Measurements from ENCODE around the gene PFN4. TPM values are rescaled to one million over a fixed set of nuclear protein-coding genes. Genes with fewer than 3 reads are reported as not detected.

PFN4 gene
- total RNA-seq, 4 donors from 2014 or later: 1.0 TPM; not detected in 3

- under 1% methylated on average over 37 of the region's 41 CpGs for WGBS
- no peak for TF ChIP-seq POLR2A (IDR thresholded peaks at IDR 0.05)
- no peak for TF ChIP-seq CTCF (IDR thresholded peaks at IDR 0.05)
- TF ChIP-seq EP300 (IDR thresholded peaks at IDR 0.05): no peak
- TF ChIP-seq POLR2AphosphoS5 (IDR thresholded peaks at IDR 0.05): no peak
- peaks cover 27% of the 10 kb centered on the region for H3K4me1 ChIP-seq
- no peaks in the 10 kb centered on the region for H3K9me3 ChIP-seq
- peaks cover 37% of the 10 kb centered on the region for H3K36me3 ChIP-seq
- DNase-seq (ENCODE audit: low spot score in 2 of 2): peak in 1 of 2 donors; percentile 79
- no peaks in the 10 kb centered on the region for H3K27me3 ChIP-seq
- H3K27ac ChIP-seq: peak overlapping the region; percentile 96
- peak overlapping the region; percentile 80 for H3K4me3 ChIP-seq
Measured at GRCh38 chr2:24076849-24077534, 46.1 kb downstream of the PFN4 start.

- Histone ChIP-seq H3K9me3 (no peaks in the 10 kb centered on the region), H3K4me3 (peak within 1 kb of the TSS; percentile 80), H3K27me3 (no peaks in the 10 kb centered on the region), H3K4me1 (peaks cover 27% of the 10 kb centered on the region), H3K36me3 (peaks cover 37% of the 10 kb centered on the region), H3K27ac (peak within 1 kb of the TSS; percentile 96)
- WGBS: under 1% methylated on average over 48 of the region's 64 CpGs
- DNase-seq (ENCODE audit: low spot score in 2 of 2): peak; percentile 99 to 100
- TF ChIP-seq EP300 (IDR thresholded peaks at IDR 0.05): no peak
- TF ChIP-seq POLR2A (IDR thresholded peaks at IDR 0.05): peak in 1 of 2 donors; percentile 68
- no peak for TF ChIP-seq CTCF (IDR thresholded peaks at IDR 0.05)
- TF ChIP-seq POLR2AphosphoS5 (IDR thresholded peaks at IDR 0.05): peak; percentile 75 to 98 (median 77)
Measured at GRCh38 chr2:24075915-24076848, 47.0 kb downstream of the PFN4 start, which contains the start of gene SF3B6. Gene SF3B6 (minus strand): TSS chr2:24076326. CDS start chr2:24076229, 97 bp downstream.

GRCh38 chr2:24075259-24075658 is 47.9 kb downstream of the PFN4 start:
- Histone ChIP-seq H3K4me1 (peaks cover 27% of the 10 kb centered on the region), H3K27me3 (no peaks in the 10 kb centered on the region), H3K9me3 (no peaks in the 10 kb centered on the region), H3K4me3 (peak overlapping the region; percentile 80), H3K27ac (peak overlapping the region; percentile 96), H3K36me3 (peaks cover 34% of the 10 kb centered on the region)
- no peak for DNase-seq (ENCODE audit: low spot score in 2 of 2)
- WGBS: 54% methylated on average over 5 of the region's 5 CpGs
- TF ChIP-seq EP300 (IDR thresholded peaks at IDR 0.05) (no peak), POLR2A (IDR thresholded peaks at IDR 0.05) (no peak), POLR2AphosphoS5 (IDR thresholded peaks at IDR 0.05) (no peak), CTCF (IDR thresholded peaks at IDR 0.05) (no peak)

GRCh38 chr2:24073816-24074215 is 49.3 kb downstream of the PFN4 start:
- Histone ChIP-seq H3K4me1 (peaks cover 27% of the 10 kb centered on the region), H3K36me3 (peaks cover 44% of the 10 kb centered on the region), H3K9me3 (no peaks in the 10 kb centered on the region), H3K27ac (no peak overlapping the region), H3K4me3 (no peak overlapping the region), H3K27me3 (no peaks in the 10 kb centered on the region)
- DNase-seq (ENCODE audit: low spot score in 2 of 2): no peak
- WGBS: 85% methylated on average over 6 of the region's 6 CpGs
- no peak for TF ChIP-seq EP300 (IDR thresholded peaks at IDR 0.05)
- no peak for TF ChIP-seq CTCF (IDR thresholded peaks at IDR 0.05)

- Histone ChIP-seq H3K4me3 (no peak overlapping the region), H3K27me3 (no peaks in the 10 kb centered on the region), H3K36me3 (peaks cover 59% of the 10 kb centered on the region), H3K4me1 (peaks cover 18% of the 10 kb centered on the region), H3K27ac (no peak overlapping the region), H3K9me3 (no peaks in the 10 kb centered on the region)
- 78% methylated on average over 4 of the region's 4 CpGs for WGBS
- DNase-seq (ENCODE audit: low spot score in 2 of 2): no peak
- TF ChIP-seq EP300 (IDR thresholded peaks at IDR 0.05) (no peak), CTCF (IDR thresholded peaks at IDR 0.05) (no peak), POLR2AphosphoS5 (IDR thresholded peaks at IDR 0.05) (no peak), POLR2A (IDR thresholded peaks at IDR 0.05) (no peak)
Measured at GRCh38 chr2:24072259-24072658, 50.9 kb downstream of the PFN4 start.

Measured in suprapubic skin (tissue), 4 donors.